ENCODE data around the gene RASA2. TPM values are rescaled to one million over a fixed set of nuclear protein-coding genes. Genes with fewer than 3 reads are reported as not detected.

The RASA2 gene
- polyA plus RNA-seq, 1 donor from 2014 or later = 37.5 TPM

GRCh38 chr3:141446737-141447136, 40.1 kb upstream of the RASA2 start:
- no peaks in the 10 kb centered on the region for H3F3A ChIP-seq (ENCODE audit: insufficient read depth, low read length, poor library complexity, severe bottlenecking)
- no peaks in the 10 kb centered on the region for H4K20me1 ChIP-seq (ENCODE audit: insufficient read depth)
- no peak overlapping the region for H3K9ac ChIP-seq (ENCODE audit: low read length)
- no peak for TF ChIP-seq EZH2 (IDR thresholded peaks at IDR 0.05; ENCODE audit: borderline replicate concordance, insufficient read depth, low read length, poor library complexity, severe bottlenecking)
- no peak for TF ChIP-seq POLR2AphosphoS5 (IDR thresholded peaks at IDR 0.05)
- no peak for TF ChIP-seq EP300 (conservative IDR thresholded peaks at IDR 0.05; ENCODE audit: poor library complexity, severe bottlenecking)
- no peak for TF ChIP-seq TAF1 (IDR thresholded peaks at IDR 0.05; ENCODE audit: low read depth)
- TF ChIP-seq MXI1 (conservative IDR thresholded peaks at IDR 0.05; ENCODE audit: poor library complexity, severe bottlenecking) = no peak
- no peak for TF ChIP-seq SMC3 (conservative IDR thresholded peaks at IDR 0.05; ENCODE audit: poor library complexity)
- no peak for TF ChIP-seq CTCF (IDR thresholded peaks at IDR 0.05; ENCODE audit: poor library complexity, severe bottlenecking)
- H3K27ac ChIP-seq (ENCODE audit: low read length) = no peak overlapping the region
- H3K9me3 ChIP-seq (ENCODE audit: low read length) = no peaks in the 10 kb centered on the region
- H3K4me3 ChIP-seq (ENCODE audit: low read length) = no peak overlapping the region
- H3K4me2 ChIP-seq (ENCODE audit: low read length) = no peak overlapping the region
- no peak overlapping the region for H2AFZ ChIP-seq (ENCODE audit: low read depth, low read length)
- H3K9me2 ChIP-seq (ENCODE audit: insufficient read depth, low read length) = no peaks in the 10 kb centered on the region
- H3K79me2 ChIP-seq (replicated peaks; ENCODE audit: insufficient read depth, low read length) = no peaks in the 10 kb centered on the region
- H3K27me3 ChIP-seq (ENCODE audit: insufficient read depth, low read depth, low read length) = no peaks in the 10 kb centered on the region
- H3K36me3 ChIP-seq (ENCODE audit: insufficient read depth, low read length) = peaks cover 4% of the 10 kb centered on the region

GRCh38 chr3:141447383-141447782, 39.4 kb upstream of the RASA2 start:
- Histone ChIP-seq H4K20me1 (ENCODE audit: insufficient read depth) (no peaks in the 10 kb centered on the region), H3K36me3 (ENCODE audit: insufficient read depth, low read length) (peaks cover 4% of the 10 kb centered on the region), H3K27me3 (ENCODE audit: insufficient read depth, low read depth, low read length) (no peaks in the 10 kb centered on the region), H3K27ac (ENCODE audit: low read length) (no peak overlapping the region), H3K79me2 (replicated peaks; ENCODE audit: insufficient read depth, low read length) (no peaks in the 10 kb centered on the region), H3K9me2 (ENCODE audit: insufficient read depth, low read length) (no peaks in the 10 kb centered on the region), H3K4me2 (ENCODE audit: low read length) (no peak overlapping the region), H3K4me3 (ENCODE audit: low read length) (no peak overlapping the region), H3F3A (ENCODE audit: insufficient read depth, low read length, poor library complexity, severe bottlenecking) (no peaks in the 10 kb centered on the region), H2AFZ (ENCODE audit: low read depth, low read length) (no peak overlapping the region), H3K9me3 (ENCODE audit: low read length) (no peaks in the 10 kb centered on the region), H3K9ac (ENCODE audit: low read length) (no peak overlapping the region)
- TF ChIP-seq POLR2AphosphoS5 (IDR thresholded peaks at IDR 0.05) (no peak), SMC3 (conservative IDR thresholded peaks at IDR 0.05; ENCODE audit: poor library complexity) (no peak), RAD21 (conservative IDR thresholded peaks at IDR 0.05) (no peak), EP300 (conservative IDR thresholded peaks at IDR 0.05; ENCODE audit: poor library complexity, severe bottlenecking) (no peak), MXI1 (conservative IDR thresholded peaks at IDR 0.05; ENCODE audit: poor library complexity, severe bottlenecking) (no peak)

- Histone ChIP-seq H2AFZ (ENCODE audit: low read depth, low read length) (no peak overlapping the region), H4K20me1 (ENCODE audit: insufficient read depth) (no peaks in the 10 kb centered on the region), H3K4me2 (ENCODE audit: low read length) (no peak overlapping the region), H3F3A (ENCODE audit: insufficient read depth, low read length, poor library complexity, severe bottlenecking) (no peaks in the 10 kb centered on the region), H3K9me2 (ENCODE audit: insufficient read depth, low read length) (no peaks in the 10 kb centered on the region), H3K27ac (ENCODE audit: low read length) (no peak overlapping the region), H3K79me2 (replicated peaks; ENCODE audit: insufficient read depth, low read length) (no peaks in the 10 kb centered on the region), H3K36me3 (ENCODE audit: insufficient read depth, low read length) (peaks cover 4% of the 10 kb centered on the region), H3K27me3 (ENCODE audit: insufficient read depth, low read depth, low read length) (no peaks in the 10 kb centered on the region), H3K4me3 (ENCODE audit: low read length) (no peak overlapping the region), H3K9ac (ENCODE audit: low read length) (no peak overlapping the region), H3K9me3 (ENCODE audit: low read length) (no peaks in the 10 kb centered on the region)
- TF ChIP-seq EP300 (conservative IDR thresholded peaks at IDR 0.05; ENCODE audit: poor library complexity, severe bottlenecking) = no peak
- no peak for TF ChIP-seq RAD21 (conservative IDR thresholded peaks at IDR 0.05)
- TF ChIP-seq SMC3 (conservative IDR thresholded peaks at IDR 0.05; ENCODE audit: poor library complexity) = no peak
- TF ChIP-seq POLR2AphosphoS5 (IDR thresholded peaks at IDR 0.05) = no peak
- no peak for TF ChIP-seq REST (IDR thresholded peaks at IDR 0.05; ENCODE audit: borderline replicate concordance)
- no peak for TF ChIP-seq CTCF (IDR thresholded peaks at IDR 0.05; ENCODE audit: poor library complexity, severe bottlenecking)
- TF ChIP-seq EZH2 (IDR thresholded peaks at IDR 0.05; ENCODE audit: borderline replicate concordance, insufficient read depth, low read length, poor library complexity, severe bottlenecking) = no peak
- no peak for TF ChIP-seq TAF1 (IDR thresholded peaks at IDR 0.05; ENCODE audit: low read depth)
- TF ChIP-seq MXI1 (conservative IDR thresholded peaks at IDR 0.05; ENCODE audit: poor library complexity, severe bottlenecking) = no peak
These were observed 38.1 kb upstream of the RASA2 start for GRCh38 chr3:141448606-141449220.
